ENCODE data around the gene AEBP1.
"Not testable (repeated sequence)": the region's sequence is repeated elsewhere in the genome, so short reads cannot be mapped to it uniquely, and the experiment has no call there.

The AEBP1 gene

GRCh38 chr7:44124822-44125202 lies 20.7 kb downstream of the AEBP1 start:
- Histone ChIP-seq H3K14ac (ENCODE audit: low read length in 2 of 2) (no peak overlapping the region), H3K9me3 (ENCODE audit: control insufficient read depth, low read length) (peaks cover 8% of the 10 kb centered on the region), H3K23ac (ENCODE audit: low read length in 2 of 2) (no peak overlapping the region), H2BK15ac (ENCODE audit: low read depth, poor library complexity, severe bottlenecking) (no peak overlapping the region), H3K18ac (ENCODE audit: low read depth in 1 of 2, low read length in 2 of 2) (no peak overlapping the region), H4K8ac (ENCODE audit: low read length) (no peak overlapping the region), H3K27ac (ENCODE audit: low read length, poor library complexity, severe bottlenecking) (no peak overlapping the region), H3K4me1 (ENCODE audit: control insufficient read depth, insufficient read depth, low read depth, low read length) (peaks cover 13% of the 10 kb centered on the region), H3K79me1 (replicated peaks; ENCODE audit: low read length, poor library complexity, severe bottlenecking) (peaks cover 23% of the 10 kb centered on the region), H3K36me3 (ENCODE audit: control insufficient read depth in 1 of 2, insufficient read depth in 2 of 2, low read depth in 1 of 2, low read length in 2 of 2) (peaks cover 15 to 24% of the 10 kb centered on the region in 2 experiments), H2AK5ac (ENCODE audit: low read length, severe bottlenecking) (no peak overlapping the region), H4K91ac (ENCODE audit: low read length) (no peak overlapping the region), H2AFZ (ENCODE audit: low read depth, low read length) (no peak overlapping the region), H3K4me2 (ENCODE audit: low read length, poor library complexity, severe bottlenecking) (no peak overlapping the region), H3K4me3 (ENCODE audit: insufficient read depth in 1 of 2, low read depth in 1 of 2, low read length in 2 of 2) (no peak overlapping the region), H3K4ac (ENCODE audit: low read depth in 1 of 2, low read length in 2 of 2) (no peak overlapping the region), H2BK5ac (ENCODE audit: low read depth, low read length, poor library complexity, severe bottlenecking) (no peak overlapping the region), H3K9ac (ENCODE audit: low read length) (no peak overlapping the region), H2BK120ac (ENCODE audit: low read depth, low read length) (no peak overlapping the region), H3K27me3 (ENCODE audit: control insufficient read depth in 1 of 2, insufficient read depth in 1 of 2, low read length in 2 of 2) (no peaks in the 10 kb centered on the region), H2BK12ac (ENCODE audit: low read length in 2 of 2) (no peak overlapping the region)
- WGBS = 99% methylated on average over 4 of the region's 6 CpGs
- DNase-seq = no peak

DNA sequence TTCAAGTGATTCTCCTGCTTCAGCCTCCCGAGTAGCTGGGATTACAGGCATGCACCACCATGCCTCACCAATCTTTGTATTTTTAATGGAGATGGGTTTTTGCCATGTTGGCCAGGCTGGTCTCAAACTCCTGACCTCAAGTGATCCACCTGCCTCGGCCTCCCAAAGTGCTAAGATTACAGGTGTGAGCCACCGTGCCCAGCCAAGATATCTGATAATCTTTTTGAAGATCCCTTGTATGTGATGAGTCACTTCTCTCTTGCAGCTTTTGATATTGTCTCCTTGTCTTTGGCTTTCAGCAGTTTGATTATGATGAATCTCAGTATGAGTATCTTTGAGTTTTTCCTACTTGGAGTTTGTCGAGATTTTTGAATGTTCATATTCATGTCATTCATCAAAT lies 22.4 kb downstream of the AEBP1 start:
- WGBS = 88% methylated on average over 4 of the region's 4 CpGs
- not testable (repeated sequence) for H3K27ac ChIP-seq (ENCODE audit: low read length, poor library complexity, severe bottlenecking); DNase-seq; H3K23ac ChIP-seq (ENCODE audit: low read length in 2 of 2); H3K79me1 ChIP-seq (replicated peaks; ENCODE audit: low read length, poor library complexity, severe bottlenecking); H2BK5ac ChIP-seq (ENCODE audit: low read depth, low read length, poor library complexity, severe bottlenecking); H4K91ac ChIP-seq (ENCODE audit: low read length); H3K27me3 ChIP-seq (ENCODE audit: control insufficient read depth in 1 of 2, insufficient read depth in 1 of 2, low read length in 2 of 2); H3K36me3 ChIP-seq (ENCODE audit: control insufficient read depth in 1 of 2, insufficient read depth in 2 of 2, low read depth in 1 of 2, low read length in 2 of 2); H2AFZ ChIP-seq (ENCODE audit: low read depth, low read length); H3K18ac ChIP-seq (ENCODE audit: low read depth in 1 of 2, low read length in 2 of 2); H2BK120ac ChIP-seq (ENCODE audit: low read depth, low read length); H3K9me3 ChIP-seq (ENCODE audit: control insufficient read depth, low read length); H2BK12ac ChIP-seq (ENCODE audit: low read length in 2 of 2); H3K4me3 ChIP-seq (ENCODE audit: insufficient read depth in 1 of 2, low read depth in 1 of 2, low read length in 2 of 2); H3K4me2 ChIP-seq (ENCODE audit: low read length, poor library complexity, severe bottlenecking); H2AK5ac ChIP-seq (ENCODE audit: low read length, severe bottlenecking); H2BK15ac ChIP-seq (ENCODE audit: low read depth, poor library complexity, severe bottlenecking); H4K8ac ChIP-seq (ENCODE audit: low read length); H3K9ac ChIP-seq (ENCODE audit: low read length); H3K4ac ChIP-seq (ENCODE audit: low read depth in 1 of 2, low read length in 2 of 2); H3K14ac ChIP-seq (ENCODE audit: low read length in 2 of 2)
- H3K4me1 ChIP-seq (ENCODE audit: control insufficient read depth, insufficient read depth, low read depth, low read length) = peaks cover 19% of the 10 kb centered on the region

DNA sequence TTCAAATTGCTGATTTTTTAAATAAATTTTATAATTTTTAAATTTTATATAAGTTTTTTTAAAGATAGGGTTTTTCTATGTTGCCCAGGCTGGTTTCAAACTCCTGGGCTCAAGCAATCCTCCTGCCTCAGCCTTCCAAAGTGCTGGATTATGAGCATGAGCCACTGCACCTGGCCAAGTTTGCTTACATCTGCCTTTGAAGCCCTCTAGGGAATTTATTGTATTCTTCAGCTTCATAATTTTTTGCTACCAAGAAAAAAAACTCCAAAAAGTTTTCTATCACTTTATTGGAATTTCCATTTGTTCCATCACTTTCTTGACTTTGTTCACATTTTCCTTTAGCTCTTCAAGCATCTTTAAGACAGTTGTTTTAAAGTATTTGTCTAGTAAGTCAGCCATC lies 23.0 kb downstream of the AEBP1 start:
- DNase-seq = no peak
- no peak overlapping the region for H2AK5ac ChIP-seq (ENCODE audit: low read length, severe bottlenecking)

DNA sequence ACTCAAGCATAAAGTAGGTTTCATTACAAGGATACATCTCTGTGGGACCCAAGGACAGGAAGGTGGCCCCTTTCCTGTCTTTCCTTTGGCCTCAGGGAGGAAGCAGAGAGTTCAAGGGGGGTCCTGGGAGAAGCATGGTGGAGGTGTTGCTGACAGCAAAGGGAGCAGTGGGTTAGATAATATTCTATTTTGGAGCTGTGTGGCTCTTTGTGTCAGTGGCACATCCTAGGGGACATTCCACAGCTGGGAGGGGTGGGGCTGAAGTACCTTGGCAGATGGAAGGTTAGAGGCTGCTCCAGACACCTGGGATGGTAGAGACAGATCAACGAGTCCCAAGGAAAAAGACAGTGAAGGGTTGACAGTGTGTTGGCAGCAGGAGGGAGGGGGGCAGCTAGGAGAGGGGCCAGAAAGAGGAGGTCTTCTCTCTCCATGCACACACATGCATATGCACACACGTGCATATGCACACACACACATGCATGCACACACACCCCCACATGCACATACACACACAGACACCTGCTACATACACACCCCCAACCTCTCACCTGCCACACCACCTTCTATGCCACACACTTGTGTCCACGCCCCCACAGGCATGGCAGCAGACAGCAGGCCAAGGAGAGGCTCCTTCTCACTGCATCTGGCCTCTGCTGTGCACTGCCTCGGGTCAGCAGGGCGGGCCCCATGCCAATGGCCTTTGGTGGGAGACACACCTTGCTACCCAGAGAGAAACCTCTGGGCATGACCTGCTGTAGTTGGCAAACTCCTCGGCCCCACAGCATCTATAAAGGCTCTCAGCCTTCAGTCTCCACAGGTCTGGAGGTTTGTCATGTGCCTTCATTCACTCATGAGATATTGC lies 24.8 kb downstream of the AEBP1 start:
- Histone ChIP-seq H3K4ac (ENCODE audit: low read depth in 1 of 2, low read length in 2 of 2) (no peak overlapping the region), H3K4me1 (ENCODE audit: control insufficient read depth, insufficient read depth, low read depth, low read length) (peaks cover 21% of the 10 kb centered on the region), H2BK120ac (ENCODE audit: low read depth, low read length) (no peak overlapping the region), H4K91ac (ENCODE audit: low read length) (no peak overlapping the region), H2BK5ac (ENCODE audit: low read depth, low read length, poor library complexity, severe bottlenecking) (no peak overlapping the region), H3K4me2 (ENCODE audit: low read length, poor library complexity, severe bottlenecking) (no peak overlapping the region), H3K79me1 (replicated peaks; ENCODE audit: low read length, poor library complexity, severe bottlenecking) (no peaks in the 10 kb centered on the region), H3K36me3 (ENCODE audit: control insufficient read depth in 1 of 2, insufficient read depth in 2 of 2, low read depth in 1 of 2, low read length in 2 of 2) (no peaks in the 10 kb centered on the region), H3K14ac (ENCODE audit: low read length in 2 of 2) (no peak overlapping the region), H3K18ac (ENCODE audit: low read depth in 1 of 2, low read length in 2 of 2) (no peak overlapping the region), H3K23ac (ENCODE audit: low read length in 2 of 2) (no peak overlapping the region), H3K27ac (ENCODE audit: low read length, poor library complexity, severe bottlenecking) (no peak overlapping the region), H3K9me3 (ENCODE audit: control insufficient read depth, low read length) (peaks cover 8% of the 10 kb centered on the region), H2BK12ac (ENCODE audit: low read length in 2 of 2) (no peak overlapping the region), H3K9ac (ENCODE audit: low read length) (no peak overlapping the region), H2AFZ (ENCODE audit: low read depth, low read length) (no peak overlapping the region), H3K27me3 (ENCODE audit: control insufficient read depth in 1 of 2, insufficient read depth in 1 of 2, low read length in 2 of 2) (no peaks in the 10 kb centered on the region), H4K8ac (ENCODE audit: low read length) (no peak overlapping the region), H2BK15ac (ENCODE audit: low read depth, poor library complexity, severe bottlenecking) (no peak overlapping the region), H2AK5ac (ENCODE audit: low read length, severe bottlenecking) (no peak overlapping the region), H3K4me3 (ENCODE audit: insufficient read depth in 1 of 2, low read depth in 1 of 2, low read length in 2 of 2) (no peak overlapping the region)
- no peak for DNase-seq
- WGBS = 63% methylated on average over 6 of the region's 6 CpGs

More for the DNA sequence above, 23.0 kb downstream of the AEBP1 start:
- no peak overlapping the region for H3K18ac ChIP-seq (ENCODE audit: low read depth in 1 of 2, low read length in 2 of 2)
- H3K27ac ChIP-seq (ENCODE audit: low read length, poor library complexity, severe bottlenecking) = no peak overlapping the region
- H4K8ac ChIP-seq (ENCODE audit: low read length) = no peak overlapping the region
- no peak overlapping the region for H3K4ac ChIP-seq (ENCODE audit: low read depth in 1 of 2, low read length in 2 of 2)
- peaks cover 0 to under 1% of the 10 kb centered on the region in 2 experiments for H3K36me3 ChIP-seq (ENCODE audit: control insufficient read depth in 1 of 2, insufficient read depth in 2 of 2, low read depth in 1 of 2, low read length in 2 of 2)
- no peak overlapping the region for H3K4me3 ChIP-seq (ENCODE audit: insufficient read depth in 1 of 2, low read depth in 1 of 2, low read length in 2 of 2)
- H2BK5ac ChIP-seq (ENCODE audit: low read depth, low read length, poor library complexity, severe bottlenecking) = no peak overlapping the region
- no peak overlapping the region for H2BK120ac ChIP-seq (ENCODE audit: low read depth, low read length)
- no peak overlapping the region for H2AFZ ChIP-seq (ENCODE audit: low read depth, low read length)
- no peak overlapping the region for H2BK15ac ChIP-seq (ENCODE audit: low read depth, poor library complexity, severe bottlenecking)
- no peak overlapping the region for H4K91ac ChIP-seq (ENCODE audit: low read length)
- no peak overlapping the region for H3K14ac ChIP-seq (ENCODE audit: low read length in 2 of 2)
- H2BK12ac ChIP-seq (ENCODE audit: low read length in 2 of 2) = no peak overlapping the region
- no peaks in the 10 kb centered on the region for H3K27me3 ChIP-seq (ENCODE audit: control insufficient read depth in 1 of 2, insufficient read depth in 1 of 2, low read length in 2 of 2)
- H3K79me1 ChIP-seq (replicated peaks; ENCODE audit: low read length, poor library complexity, severe bottlenecking) = peaks cover 4% of the 10 kb centered on the region
- H3K4me1 ChIP-seq (ENCODE audit: control insufficient read depth, insufficient read depth, low read depth, low read length) = peaks cover 20% of the 10 kb centered on the region
- H3K9me3 ChIP-seq (ENCODE audit: control insufficient read depth, low read length) = peaks cover 8% of the 10 kb centered on the region
- H3K4me2 ChIP-seq (ENCODE audit: low read length, poor library complexity, severe bottlenecking) = no peak overlapping the region
- no peak overlapping the region for H3K23ac ChIP-seq (ENCODE audit: low read length in 2 of 2)
- no peak overlapping the region for H3K9ac ChIP-seq (ENCODE audit: low read length)

Measured in mesenchymal stem cell (in vitro differentiated cells and primary cell).